GM12874 (cell line): ENCODE measurements around the gene TTBK2.

Source experiments
- TF ChIP-seq, protein P1 (sequence below): IDR thresholded peaks from 2 replicates; pipeline ENCODE4 v1.5.1; 2011; ENCODE audit warnings: low read depth, mild to moderate bottlenecking, control low read depth, low read length, moderate library complexity; ENCODE audit not compliant: insufficient read depth

Gene TTBK2

GRCh38 chr15:42845581-42845980 lies 75.0 kb downstream of the TTBK2 start:
- TF ChIP-seq, protein P1, sequence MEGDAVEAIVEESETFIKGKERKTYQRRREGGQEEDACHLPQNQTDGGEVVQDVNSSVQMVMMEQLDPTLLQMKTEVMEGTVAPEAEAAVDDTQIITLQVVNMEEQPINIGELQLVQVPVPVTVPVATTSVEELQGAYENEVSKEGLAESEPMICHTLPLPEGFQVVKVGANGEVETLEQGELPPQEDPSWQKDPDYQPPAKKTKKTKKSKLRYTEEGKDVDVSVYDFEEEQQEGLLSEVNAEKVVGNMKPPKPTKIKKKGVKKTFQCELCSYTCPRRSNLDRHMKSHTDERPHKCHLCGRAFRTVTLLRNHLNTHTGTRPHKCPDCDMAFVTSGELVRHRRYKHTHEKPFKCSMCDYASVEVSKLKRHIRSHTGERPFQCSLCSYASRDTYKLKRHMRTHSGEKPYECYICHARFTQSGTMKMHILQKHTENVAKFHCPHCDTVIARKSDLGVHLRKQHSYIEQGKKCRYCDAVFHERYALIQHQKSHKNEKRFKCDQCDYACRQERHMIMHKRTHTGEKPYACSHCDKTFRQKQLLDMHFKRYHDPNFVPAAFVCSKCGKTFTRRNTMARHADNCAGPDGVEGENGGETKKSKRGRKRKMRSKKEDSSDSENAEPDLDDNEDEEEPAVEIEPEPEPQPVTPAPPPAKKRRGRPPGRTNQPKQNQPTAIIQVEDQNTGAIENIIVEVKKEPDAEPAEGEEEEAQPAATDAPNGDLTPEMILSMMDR = no peak

- TF ChIP-seq, protein P1 = no peak
These were observed 76.9 kb downstream of the TTBK2 start for GRCh38 chr15:42843699-42844098.

DNA sequence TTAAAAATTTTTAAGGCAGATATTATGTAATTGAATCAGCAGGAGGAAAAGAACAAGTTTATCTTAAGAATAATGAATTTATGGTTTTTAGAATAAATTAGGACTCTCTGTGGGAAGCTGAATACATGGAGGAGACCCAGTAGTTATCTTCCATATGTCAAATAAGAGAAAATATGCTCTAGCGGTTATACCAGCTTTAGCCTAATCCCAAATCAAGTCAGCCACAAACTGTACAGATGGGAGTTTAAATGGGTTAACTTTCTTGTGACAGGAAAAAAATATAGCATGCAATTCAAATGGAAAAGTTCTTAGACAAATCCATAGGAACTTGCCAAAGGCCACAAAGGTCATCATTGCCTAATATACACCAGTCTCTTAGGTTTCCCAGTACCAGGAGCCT lies 84.3 kb downstream of the TTBK2 start:
- TF ChIP-seq, protein P1 = no peak

DNA sequence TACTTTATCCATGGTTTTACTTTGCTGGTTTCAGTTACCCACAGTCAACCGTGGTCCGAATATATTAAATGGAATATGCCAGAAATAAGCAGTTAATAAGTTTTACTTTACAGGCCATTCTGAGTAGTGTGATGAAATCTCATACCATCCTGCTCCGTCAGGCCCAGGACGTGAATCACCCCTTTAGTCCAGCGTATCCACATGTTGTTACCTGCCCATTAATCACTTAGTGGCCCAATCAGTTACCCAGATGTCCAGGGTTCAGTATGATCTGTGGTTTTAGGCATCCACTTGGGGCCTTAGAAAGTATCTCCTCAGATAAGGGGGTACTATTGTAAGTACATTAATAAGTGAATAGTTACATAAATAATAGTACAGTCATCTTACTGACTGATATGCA lies 88.0 kb downstream of the TTBK2 start:
- TF ChIP-seq, protein P1 = no peak

DNA sequence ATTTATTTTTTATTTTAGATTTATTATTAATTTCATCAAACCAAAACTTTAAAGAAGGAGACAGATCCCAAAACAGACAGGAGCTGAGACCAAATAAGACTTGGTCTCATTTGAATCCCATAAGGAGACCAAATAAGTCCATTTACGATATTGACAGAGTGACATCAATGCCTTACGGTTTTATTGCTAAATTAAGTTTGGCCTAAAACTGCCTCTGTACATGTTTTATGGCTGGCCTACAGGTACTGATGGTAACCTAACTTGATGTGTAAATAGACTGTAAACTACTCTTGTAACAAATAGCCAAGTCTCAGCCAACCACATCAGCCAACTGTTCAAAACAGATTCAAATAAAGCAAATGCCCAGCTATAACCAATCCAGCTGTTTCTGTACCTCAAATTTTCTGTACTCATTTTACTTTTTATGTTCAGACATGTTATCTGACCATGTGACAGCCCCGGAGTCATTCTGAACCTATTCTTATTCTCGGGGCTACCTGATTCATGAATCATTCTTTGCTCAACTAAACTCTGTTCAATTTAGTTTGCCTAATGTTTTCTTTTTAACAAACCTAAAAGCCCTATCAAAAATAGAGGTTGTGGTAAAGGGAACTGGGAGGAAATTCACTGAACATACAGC lies 94.2 kb downstream of the TTBK2 start:
- TF ChIP-seq, protein P1 = no peak

GRCh38 chr15:42825599-42825998 lies 95.0 kb downstream of the TTBK2 start:
- TF ChIP-seq, protein P1 = no peak

GRCh38 chr15:42820811-42821210 lies 99.8 kb downstream of the TTBK2 start:
- TF ChIP-seq, protein P1 = no peak
